NK-92 treated with Interleukin-12 subunit alpha and Interleukin-12 subunit beta, amount 100 ng/mL, for 24 hours (cell line): ENCODE results near the gene DICER1.
"Not testable (repeated sequence)": the region's sequence is repeated elsewhere in the genome, so short reads cannot be mapped to it uniquely, and the experiment has no call there.

ENCODE experiments used
- DNase-seq: peaks from one replicate; lab custom pipeline; 2025; lab: John Stamatoyannopoulos, UW

The DICER1 gene

GRCh38 chr14:95157327-95158189, at the start of gene DICER1:
TSS of gene DICER1 (minus strand) at chr14:95157529. CDS start at chr14:95133458, 24,071 bp downstream.
- peak; percentile 91 for DNase-seq

- DNase-seq = no peak
Observed at GRCh38 chr14:95206534-95206933, 49.2 kb upstream of the DICER1 start.

GRCh38 chr14:95204705-95205104, 47.4 kb upstream of the DICER1 start:
- DNase-seq = no peak

- DNase-seq = not testable (repeated sequence)
Observed at GRCh38 chr14:95201745-95202144, 44.4 kb upstream of the DICER1 start.

DNA sequence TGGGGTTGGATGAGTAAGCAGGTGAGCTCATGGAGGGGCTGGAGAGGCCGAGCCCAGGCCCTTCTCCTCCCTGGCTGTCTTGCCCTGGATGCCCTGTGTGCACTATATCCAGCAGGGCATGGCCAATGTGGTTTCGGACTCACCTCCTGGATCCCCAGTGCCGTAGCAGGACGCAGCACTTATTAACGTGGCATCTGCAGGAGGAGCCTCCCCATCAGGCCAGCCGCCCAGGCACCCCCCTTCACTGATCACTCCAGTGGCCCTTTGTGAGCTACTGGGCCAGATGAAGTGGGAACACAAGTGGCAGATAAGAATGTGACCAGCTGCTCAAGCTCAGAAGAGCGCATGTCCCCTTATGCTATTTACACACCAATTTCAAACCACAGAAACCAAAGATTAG, 43.1 kb upstream of the DICER1 start:
- no peak for DNase-seq

DNA sequence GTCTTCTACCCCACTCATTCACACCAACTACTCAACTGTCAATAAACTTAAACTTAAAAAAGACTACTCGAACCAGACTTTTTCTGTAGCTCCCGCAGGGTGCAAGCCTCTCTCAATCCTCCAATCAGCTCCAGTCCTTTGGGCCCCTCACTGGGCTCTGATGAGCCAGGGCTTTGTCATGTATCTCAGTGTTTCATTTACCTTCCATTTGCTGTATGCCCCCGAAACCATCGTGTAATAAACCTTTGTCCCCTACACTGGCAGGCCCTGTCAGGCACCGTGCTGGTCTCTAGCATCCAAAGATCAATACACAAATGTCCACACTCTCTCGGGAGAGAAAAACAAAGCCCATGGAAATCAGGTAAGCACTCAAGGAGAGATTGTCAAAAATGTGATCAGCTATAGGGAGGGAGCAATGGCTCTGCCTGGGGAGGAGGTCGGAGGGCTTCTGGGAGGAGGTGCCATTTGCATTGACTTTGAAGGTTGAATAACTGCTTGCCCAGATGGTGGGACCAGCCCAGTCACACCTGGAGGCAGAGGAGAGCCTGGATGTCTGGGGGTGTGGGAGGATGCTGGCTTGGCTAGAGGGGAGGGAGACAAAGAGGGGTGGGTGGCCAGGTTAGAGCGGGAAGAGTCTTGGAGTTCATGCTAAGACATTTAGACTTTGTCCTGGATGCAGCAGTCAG, 42.1 kb upstream of the DICER1 start:
- no peak for DNase-seq

DNA sequence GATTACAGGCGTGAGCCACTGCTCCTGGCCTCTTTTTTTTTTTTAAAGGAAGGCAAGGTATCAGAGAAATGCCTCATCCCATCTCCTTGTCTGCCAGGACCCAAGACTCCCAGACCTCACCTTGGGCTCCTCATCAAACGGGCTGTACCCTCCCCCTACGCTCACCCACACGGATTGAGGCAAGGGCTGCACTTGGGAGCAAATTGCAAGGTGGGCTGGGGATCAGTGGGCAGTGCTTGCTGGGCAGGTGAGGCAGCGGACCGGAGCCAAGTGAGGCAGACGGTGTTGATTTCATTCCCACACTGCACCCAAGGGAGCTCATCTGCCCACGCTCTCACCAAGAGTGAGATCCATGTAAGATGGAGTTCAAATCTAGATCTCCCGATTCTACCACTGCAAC, 41.0 kb upstream of the DICER1 start:
- DNase-seq = no peak

GRCh38 chr14:95197551-95197950, 40.2 kb upstream of the DICER1 start:
- no peak for DNase-seq

DNA sequence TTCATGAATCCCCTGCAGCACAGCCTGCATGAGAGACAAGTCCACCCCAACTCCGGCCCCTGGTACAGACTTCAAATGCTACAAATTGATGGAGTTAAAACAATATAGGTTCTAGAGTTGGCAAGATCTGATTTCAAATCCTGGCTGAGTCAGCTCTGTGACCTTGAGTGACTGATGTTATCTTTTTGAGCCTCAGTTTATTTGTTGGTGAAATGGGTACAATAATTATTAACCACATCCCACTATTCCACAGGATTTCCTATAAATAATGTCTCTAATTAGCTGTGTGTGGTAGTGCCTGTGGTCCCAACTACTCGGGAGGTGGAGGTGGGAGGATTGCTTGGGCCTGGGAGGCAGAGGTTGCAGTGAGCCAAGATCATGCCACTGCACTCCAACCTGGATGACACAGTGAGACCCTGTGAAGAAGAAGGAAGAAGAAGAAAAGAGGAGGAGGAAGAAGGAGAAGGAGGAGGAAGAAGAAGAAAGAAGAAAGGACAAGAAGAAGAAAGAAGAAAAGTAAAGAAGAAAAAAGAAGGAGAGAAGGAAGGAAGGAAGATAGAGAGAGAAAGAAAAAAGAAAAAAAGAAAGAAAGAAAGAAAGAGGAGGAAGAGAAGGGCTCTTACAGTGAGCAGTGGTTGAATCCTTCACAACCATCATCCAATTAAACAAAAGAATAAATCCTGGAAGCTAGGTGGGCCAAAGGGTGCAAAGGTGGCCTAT, 39.7 kb upstream of the DICER1 start:
- no peak for DNase-seq

DNA sequence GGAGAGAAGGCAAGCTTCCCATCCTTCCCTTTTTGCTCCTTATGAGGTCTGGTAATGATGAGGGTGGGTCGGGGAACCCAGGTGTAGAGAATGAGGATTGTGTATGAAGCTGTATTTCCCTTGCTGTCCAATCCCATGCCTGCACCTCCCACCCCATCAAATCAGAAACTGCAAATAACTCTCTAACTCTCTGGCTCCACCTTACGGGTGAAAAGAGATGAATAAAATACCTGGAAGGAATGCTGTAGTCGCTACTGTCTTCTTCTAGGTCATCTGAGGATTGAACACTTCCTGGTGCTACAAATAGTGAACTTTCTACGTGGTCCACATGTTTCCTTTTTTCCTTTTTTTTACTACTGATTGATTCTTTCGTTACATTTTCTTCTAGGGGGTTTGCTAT, 38.9 kb upstream of the DICER1 start:
- no peak for DNase-seq

DNA sequence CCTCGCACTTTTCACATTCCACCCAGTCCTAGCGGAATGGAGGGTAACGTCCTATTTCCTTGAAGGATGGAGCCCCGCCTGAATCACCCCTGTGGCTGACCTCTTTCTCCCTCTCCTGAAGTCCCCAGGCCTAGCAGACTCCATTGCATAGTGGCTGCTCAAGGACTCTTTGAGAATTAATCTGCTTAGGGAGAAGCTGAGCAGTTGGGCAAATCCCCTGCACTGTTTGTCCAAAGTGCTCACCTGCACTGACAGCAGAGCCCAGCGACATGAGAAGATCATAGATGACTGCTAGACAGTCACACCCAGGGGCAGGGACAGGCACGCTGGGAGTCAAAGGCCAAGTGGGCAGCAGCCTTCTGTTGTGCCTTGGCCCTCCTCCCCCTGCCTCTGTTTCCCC, 37.7 kb upstream of the DICER1 start:
- DNase-seq = no peak

DNA sequence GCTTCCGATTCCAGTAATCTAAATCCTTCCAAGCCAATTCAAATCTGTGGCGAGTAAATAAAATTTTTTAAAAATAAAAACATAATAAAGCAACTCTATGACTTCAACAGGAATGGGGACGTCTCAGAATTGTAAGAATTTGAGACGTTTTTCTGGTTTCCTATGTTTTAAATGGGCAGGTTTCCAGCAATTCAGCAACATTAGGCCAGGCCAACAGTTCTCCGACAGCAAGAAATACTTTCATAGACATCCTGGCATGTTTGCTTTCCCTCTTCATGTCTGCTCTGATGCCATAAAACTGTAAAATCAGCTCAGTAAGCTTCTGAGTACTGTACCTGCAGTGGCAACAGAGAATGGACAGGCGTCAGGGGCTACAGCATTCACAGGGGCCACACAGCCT, 35.8 kb upstream of the DICER1 start:
- no peak for DNase-seq

DNA sequence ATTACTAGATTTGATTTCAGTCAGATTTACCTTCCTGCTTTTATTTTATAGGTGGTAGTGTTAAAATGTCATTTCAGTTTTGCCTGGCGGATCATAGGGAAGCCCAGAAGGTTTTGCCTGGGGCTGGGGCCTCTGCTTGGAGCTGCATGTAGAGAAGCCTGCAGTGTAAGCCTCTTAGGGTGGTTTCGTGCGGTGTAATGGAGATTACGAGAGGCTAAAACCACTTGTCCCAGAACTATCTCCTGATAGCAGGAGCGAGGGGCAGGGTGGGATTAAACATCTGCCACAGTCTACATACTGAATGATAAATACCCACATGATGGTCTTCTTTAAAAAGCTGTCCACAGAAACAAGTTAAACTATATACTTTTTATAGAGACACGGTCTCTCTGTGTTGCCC, 35.0 kb upstream of the DICER1 start:
- no peak for DNase-seq

DNA sequence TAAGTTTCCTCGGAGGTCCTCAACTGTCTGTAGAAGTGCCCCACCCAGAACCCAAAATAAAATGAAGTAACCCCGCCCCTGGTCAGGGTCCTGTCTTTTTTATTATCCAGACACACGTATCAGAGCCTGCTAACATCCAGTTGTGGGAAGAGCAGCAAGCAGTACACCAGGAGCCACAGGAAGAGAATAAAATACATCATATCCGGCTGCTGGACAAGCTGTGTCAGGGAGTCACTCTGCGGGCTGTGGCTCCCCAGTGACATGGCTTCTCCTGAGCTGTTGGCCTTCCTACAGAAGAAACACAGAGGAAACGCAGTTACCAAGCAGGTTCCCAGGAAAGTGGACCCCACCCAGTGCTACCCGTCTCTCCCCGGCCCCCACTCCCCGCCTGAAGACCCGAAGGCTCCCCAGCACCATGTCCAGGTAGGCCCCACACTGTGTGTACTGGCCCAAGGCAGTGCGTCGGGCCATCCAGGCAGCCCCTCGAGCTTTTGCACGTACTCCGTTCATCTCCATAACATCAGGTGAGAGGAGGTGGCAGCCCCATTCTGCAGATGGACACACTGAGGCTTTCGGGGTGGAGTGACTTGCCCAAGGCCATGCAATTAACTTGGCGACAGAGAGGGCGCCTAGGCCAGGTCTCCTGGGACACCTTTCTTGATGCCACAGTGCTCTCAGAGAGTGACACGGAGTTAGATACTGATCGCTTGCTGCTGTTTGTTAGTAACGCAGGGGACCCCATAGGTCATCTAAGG, 34.3 kb upstream of the DICER1 start:
- DNase-seq = no peak

GRCh38 chr14:95190857-95191256, 33.5 kb upstream of the DICER1 start:
- no peak for DNase-seq

DNA sequence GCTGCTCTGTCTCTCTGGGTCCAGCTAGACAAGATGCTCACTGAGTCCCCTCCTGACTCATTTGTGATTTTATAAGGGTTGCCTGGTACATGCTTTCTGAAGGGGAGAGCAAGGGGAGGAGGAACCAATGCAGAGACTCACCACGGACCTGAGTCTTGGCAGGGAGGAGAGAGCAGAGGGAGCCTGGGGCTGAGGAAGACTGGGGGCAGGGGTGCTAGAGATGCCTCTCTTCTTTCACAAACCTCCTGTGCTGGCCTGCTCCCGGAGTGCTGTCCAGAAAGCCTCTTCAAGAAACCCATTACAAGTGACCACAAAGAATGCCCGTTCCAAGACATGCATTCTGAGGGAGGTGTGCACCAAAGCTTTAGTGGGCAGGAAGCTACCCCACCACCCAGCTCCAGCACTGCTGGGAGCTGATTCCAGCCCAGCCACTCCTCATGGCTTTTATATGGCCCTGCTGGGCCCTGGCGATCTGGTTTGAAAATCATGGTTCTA, 33.1 kb upstream of the DICER1 start:
- DNase-seq = no peak

- no peak for DNase-seq
Observed at GRCh38 chr14:95189367-95190132, 32.2 kb upstream of the DICER1 start.

DNA sequence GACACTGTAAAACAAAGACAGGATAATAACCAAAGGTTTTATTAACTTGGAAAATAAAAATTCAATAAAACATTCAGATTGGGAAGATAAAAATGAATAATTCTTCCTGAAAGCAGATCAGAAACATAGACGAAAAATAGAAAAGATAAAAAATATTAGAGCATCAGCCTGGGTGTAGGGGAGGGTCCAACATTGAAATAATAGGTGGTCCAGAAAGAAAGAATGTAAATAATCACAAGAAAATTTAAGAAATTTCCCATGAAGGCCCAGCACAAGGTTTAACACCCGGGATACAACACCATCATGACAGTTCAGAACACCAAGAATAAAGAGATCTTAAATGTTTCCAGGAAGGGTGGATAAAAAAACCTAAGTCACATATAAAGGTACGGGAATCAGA, 31.1 kb upstream of the DICER1 start:
- DNase-seq = no peak

DNA sequence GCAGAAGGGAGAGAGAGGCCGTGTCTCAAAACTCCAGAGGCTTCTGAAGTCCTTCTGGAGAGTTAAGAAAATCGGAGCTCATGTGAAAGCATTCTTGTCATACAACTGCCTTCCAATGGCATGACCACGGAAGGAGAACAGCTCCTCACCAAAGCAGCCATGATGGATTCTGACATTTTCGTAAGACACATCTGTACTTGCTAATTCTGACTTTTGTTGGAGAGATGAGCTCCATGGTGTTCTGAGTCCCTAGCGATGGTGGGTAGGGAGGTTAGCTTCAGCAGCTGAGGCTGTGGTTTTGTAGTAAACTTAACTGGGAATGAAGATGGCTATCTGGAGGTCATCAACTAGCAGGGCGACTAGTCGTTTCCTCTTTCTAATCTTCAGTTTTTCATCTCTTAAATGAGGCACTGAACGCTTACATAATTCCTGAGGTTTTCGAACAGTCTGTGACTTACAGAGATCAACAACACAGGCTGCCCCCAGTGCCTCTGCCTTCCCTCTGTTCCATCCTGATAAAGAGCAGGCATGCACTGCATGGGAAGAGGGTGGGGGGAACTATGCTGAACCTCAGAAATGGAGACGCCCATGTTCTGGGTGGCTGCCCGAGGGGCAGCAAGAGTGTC, 28.6 kb upstream of the DICER1 start:
- no peak for DNase-seq

DNA sequence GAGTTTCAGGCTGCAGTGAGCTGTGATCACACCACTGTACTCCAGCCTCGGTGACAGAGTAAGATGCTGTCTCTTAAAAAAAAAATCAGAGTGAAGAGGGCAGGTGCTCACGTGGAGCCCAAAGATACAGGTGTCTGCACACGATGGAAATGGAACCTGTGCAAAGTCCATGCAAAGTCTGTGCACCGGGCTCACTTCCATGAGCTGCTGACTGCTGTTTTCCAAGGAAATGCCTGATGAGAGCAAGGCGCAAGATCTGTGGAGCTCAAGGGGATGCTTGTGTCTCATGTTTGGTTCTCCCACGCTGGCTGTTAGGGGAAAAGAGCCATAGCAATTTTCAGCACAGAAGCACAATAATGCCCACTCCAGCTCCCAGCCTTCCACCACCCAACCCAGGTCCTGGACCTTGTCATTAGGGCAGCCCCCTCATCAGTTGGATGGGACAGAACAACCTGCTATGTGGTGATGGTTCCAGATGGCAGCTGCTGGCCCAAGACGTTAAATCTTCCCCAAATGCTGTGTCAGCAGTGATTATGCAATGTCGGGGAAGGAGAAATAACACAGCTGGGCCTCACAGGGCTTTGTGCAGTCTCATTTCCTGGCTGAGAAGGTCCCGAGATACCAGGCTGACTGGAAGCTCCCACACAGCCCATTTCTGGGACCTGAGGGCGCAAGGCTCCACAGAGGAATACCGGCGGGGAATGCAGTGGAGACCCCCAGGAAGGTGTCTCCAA, 27.9 kb upstream of the DICER1 start:
- no peak for DNase-seq
